Activated CD4-positive, alpha-beta T cell treated with anti-CD3 and anti-CD28 coated beads, Interleukin-2, amount 10 ng/mL, durations not matched to agents 7 days and 5 days (primary cell): ENCODE measurements around the gene OR10G7. TPM values are rescaled to one million over a fixed set of nuclear protein-coding genes. Genes with fewer than 3 reads are reported as not detected.

Experiments
- CTCF ChIA-PET: fragments of 350-600 bp; sonication (Branson Sonifier 250); formaldehyde crosslinking; loops from one replicate; lab custom pipeline; 2021; ENCODE audit warnings: antibody characterized with exemption; lab: Charles Lee
- POLR2A ChIA-PET: fragments of 350-600 bp; sonication (Branson Sonifier 250); formaldehyde crosslinking; loops from one replicate; lab custom pipeline; 2021; ENCODE audit warnings: antibody characterized with exemption; lab: Charles Lee
- DNase-seq: peaks from one replicate; pipeline ENCODE4 v3.0.0-alpha.2; 2020
- H3K27ac Mint-ChIP-seq: one replicate; pipeline ENCODE4 v1.8.0; 2021; ENCODE audit warnings: mild to moderate bottlenecking, moderate library complexity, mixed read lengths
- H3K27me3 Mint-ChIP-seq: one replicate; pipeline ENCODE4 v1.8.0; 2021; ENCODE audit warnings: mixed read lengths
- H3K36me3 Mint-ChIP-seq: one replicate; pipeline ENCODE4 v1.8.0; 2021; ENCODE audit warnings: low read depth, mixed read lengths
- H3K4me1 Mint-ChIP-seq: one replicate; pipeline ENCODE4 v1.8.0; 2021; ENCODE audit warnings: mixed read lengths
- H3K4me3 Mint-ChIP-seq: one replicate; pipeline ENCODE4 v1.8.0; 2021; ENCODE audit warnings: mild to moderate bottlenecking, moderate library complexity, mixed read lengths
- H3K9me3 Mint-ChIP-seq: one replicate; pipeline ENCODE4 v1.8.0; 2021; ENCODE audit warnings: mixed read lengths
- total RNA-seq, 2 experiments: library from RNA; stranded (reverse); gene quantifications; one replicate each; pipeline ENCODE4 v1.2.3, GENCODE V29; 2021

OR10G7 gene
- not detected for total RNA-seq

- ChIA-PET POLR2A (no interaction called here), CTCF (no interaction called here)
- Mint-ChIP-seq H3K27ac (no peak within 1 kb of the TSS), H3K27me3 (peaks cover under 1% of the 10 kb centered on the region), H3K4me3 (no peak within 1 kb of the TSS), H3K36me3 (no peaks in the 10 kb centered on the region), H3K4me1 (no peaks in the 10 kb centered on the region), H3K9me3 (no peaks in the 10 kb centered on the region)
- DNase-seq = no peak
Measured at GRCh38 chr11:124041254-124041653, at the start of gene OR10G7. Gene OR10G7 (minus strand): TSS chr11:124041325. CDS start chr11:124039001, 2,324 bp downstream.

GRCh38 chr11:124085997-124086846, 45.1 kb upstream of the OR10G7 start:
- no peak for DNase-seq
- Mint-ChIP-seq H3K36me3 (no peaks in the 10 kb centered on the region), H3K9me3 (no peaks in the 10 kb centered on the region), H3K4me1 (no peaks in the 10 kb centered on the region), H3K4me3 (no peak overlapping the region), H3K27ac (no peak overlapping the region), H3K27me3 (peaks cover 29% of the 10 kb centered on the region)
- POLR2A ChIA-PET = no interaction called here
- CTCF ChIA-PET = no interaction called here

GRCh38 chr11:124085583-124085982, 44.5 kb upstream of the OR10G7 start:
- Mint-ChIP-seq H3K4me3 (no peak overlapping the region), H3K9me3 (no peaks in the 10 kb centered on the region), H3K4me1 (no peaks in the 10 kb centered on the region), H3K27me3 (peaks cover 26% of the 10 kb centered on the region), H3K27ac (no peak overlapping the region), H3K36me3 (no peaks in the 10 kb centered on the region)
- no peak for DNase-seq
- ChIA-PET POLR2A (no interaction called here), CTCF (no interaction called here)

GRCh38 chr11:124082371-124082770, 41.2 kb upstream of the OR10G7 start:
- Mint-ChIP-seq H3K27ac (no peak overlapping the region), H3K4me3 (no peak overlapping the region), H3K36me3 (no peaks in the 10 kb centered on the region), H3K9me3 (no peaks in the 10 kb centered on the region), H3K27me3 (peaks cover 27% of the 10 kb centered on the region), H3K4me1 (no peaks in the 10 kb centered on the region)
- POLR2A ChIA-PET = no interaction called here
- CTCF ChIA-PET = no interaction called here
- no peak for DNase-seq

- Mint-ChIP-seq H3K27ac (no peak overlapping the region), H3K4me1 (no peaks in the 10 kb centered on the region)
- POLR2A ChIA-PET = no interaction called here
Measured at GRCh38 chr11:124081483-124081882, 40.4 kb upstream of the OR10G7 start.

GRCh38 chr11:124080327-124081001, 39.3 kb upstream of the OR10G7 start:
- H3K27ac Mint-ChIP-seq = no peak overlapping the region
- DNase-seq = no peak
- H3K9me3 Mint-ChIP-seq = no peaks in the 10 kb centered on the region
- H3K4me1 Mint-ChIP-seq = peaks cover 2% of the 10 kb centered on the region
- no peaks in the 10 kb centered on the region for H3K36me3 Mint-ChIP-seq
- H3K4me3 Mint-ChIP-seq = no peak overlapping the region
- H3K27me3 Mint-ChIP-seq = peaks cover 34% of the 10 kb centered on the region
- CTCF ChIA-PET = no interaction called here
- POLR2A ChIA-PET = no interaction called here

More at GRCh38 chr11:124081483-124081882, 40.4 kb upstream of the OR10G7 start:
- no peak for DNase-seq
- peaks cover 33% of the 10 kb centered on the region for H3K27me3 Mint-ChIP-seq
- no peaks in the 10 kb centered on the region for H3K36me3 Mint-ChIP-seq
- H3K9me3 Mint-ChIP-seq = no peaks in the 10 kb centered on the region
- CTCF ChIA-PET = no interaction called here
- no peak overlapping the region for H3K4me3 Mint-ChIP-seq

GRCh38 chr11:124079631-124080326, 38.7 kb upstream of the OR10G7 start:
- H3K9me3 Mint-ChIP-seq = no peaks in the 10 kb centered on the region
- CTCF ChIA-PET = no interaction called here
- POLR2A ChIA-PET = no interaction called here
- peaks cover 2% of the 10 kb centered on the region for H3K4me1 Mint-ChIP-seq
- no peak overlapping the region for H3K4me3 Mint-ChIP-seq
- no peaks in the 10 kb centered on the region for H3K36me3 Mint-ChIP-seq
- DNase-seq = no peak
- H3K27me3 Mint-ChIP-seq = peaks cover 37% of the 10 kb centered on the region
- H3K27ac Mint-ChIP-seq = no peak overlapping the region

- H3K27me3 Mint-ChIP-seq = peaks cover 34% of the 10 kb centered on the region
- no peak overlapping the region for H3K27ac Mint-ChIP-seq
- CTCF ChIA-PET = interaction anchor here (1.6 kb wide), 1 partner anchor 9 kb away, joined by 4 read pairs; no protein-coding TSS in a partner anchor
- POLR2A ChIA-PET = no interaction called here
- no peak for DNase-seq
- no peak overlapping the region for H3K4me3 Mint-ChIP-seq
- no peaks in the 10 kb centered on the region for H3K36me3 Mint-ChIP-seq
- no peaks in the 10 kb centered on the region for H3K9me3 Mint-ChIP-seq
- H3K4me1 Mint-ChIP-seq = peaks cover 2% of the 10 kb centered on the region
Measured at GRCh38 chr11:124078591-124078990, 37.5 kb upstream of the OR10G7 start.

GRCh38 chr11:124077266-124077665, 36.1 kb upstream of the OR10G7 start:
- POLR2A ChIA-PET = interaction anchor here (0.6 kb wide), 1 partner anchor 859 kb away, joined by 6 read pairs; no protein-coding TSS in a partner anchor

GRCh38 chr11:124075841-124076651, 34.9 kb upstream of the OR10G7 start:
- no peaks in the 10 kb centered on the region for H3K36me3 Mint-ChIP-seq
- DNase-seq = no peak
- H3K4me1 Mint-ChIP-seq = peaks cover 6% of the 10 kb centered on the region
- H3K4me3 Mint-ChIP-seq = peak overlapping the region; percentile 40
- CTCF ChIA-PET = no interaction called here
- H3K27me3 Mint-ChIP-seq = peaks cover 23% of the 10 kb centered on the region
- no peaks in the 10 kb centered on the region for H3K9me3 Mint-ChIP-seq
- H3K27ac Mint-ChIP-seq = no peak overlapping the region
- POLR2A ChIA-PET = no interaction called here

More at GRCh38 chr11:124077266-124077665, 36.1 kb upstream of the OR10G7 start:
- H3K9me3 Mint-ChIP-seq = no peaks in the 10 kb centered on the region
- H3K27ac Mint-ChIP-seq = no peak overlapping the region
- H3K27me3 Mint-ChIP-seq = peaks cover 25% of the 10 kb centered on the region
- peaks cover 2% of the 10 kb centered on the region for H3K4me1 Mint-ChIP-seq
- no peak overlapping the region for H3K4me3 Mint-ChIP-seq
- H3K36me3 Mint-ChIP-seq = no peaks in the 10 kb centered on the region
- CTCF ChIA-PET = interaction anchor here (1.6 kb wide), 1 partner anchor 8 kb away, joined by 4 read pairs; no protein-coding TSS in a partner anchor
- no peak for DNase-seq

GRCh38 chr11:124075492-124075840, 34.3 kb upstream of the OR10G7 start:
- ChIA-PET POLR2A (no interaction called here), CTCF (no interaction called here)
- H3K27ac Mint-ChIP-seq = no peak overlapping the region
- DNase-seq = no peak
- H3K9me3 Mint-ChIP-seq = no peaks in the 10 kb centered on the region
- H3K27me3 Mint-ChIP-seq = peaks cover 23% of the 10 kb centered on the region
- H3K4me3 Mint-ChIP-seq = no peak overlapping the region
- H3K4me1 Mint-ChIP-seq = peaks cover 9% of the 10 kb centered on the region
- H3K36me3 Mint-ChIP-seq = no peaks in the 10 kb centered on the region

GRCh38 chr11:124074554-124074953, 33.4 kb upstream of the OR10G7 start:
- ChIA-PET POLR2A (no interaction called here), CTCF (no interaction called here)
- no peak for DNase-seq
- peaks cover 12% of the 10 kb centered on the region for H3K4me1 Mint-ChIP-seq
- H3K36me3 Mint-ChIP-seq = no peaks in the 10 kb centered on the region
- no peak overlapping the region for H3K27ac Mint-ChIP-seq
- H3K27me3 Mint-ChIP-seq = peaks cover 27% of the 10 kb centered on the region
- no peak overlapping the region for H3K4me3 Mint-ChIP-seq
- no peaks in the 10 kb centered on the region for H3K9me3 Mint-ChIP-seq
